ENCODE data around the gene FOXRED2.
A peak's percentile ranks its signal among the peaks of the same experiment; 100 is the strongest.
"Not testable (repeated sequence)": the region's sequence is repeated elsewhere in the genome, so short reads cannot be mapped to it uniquely, and the experiment has no call there.

The FOXRED2 gene

DNA sequence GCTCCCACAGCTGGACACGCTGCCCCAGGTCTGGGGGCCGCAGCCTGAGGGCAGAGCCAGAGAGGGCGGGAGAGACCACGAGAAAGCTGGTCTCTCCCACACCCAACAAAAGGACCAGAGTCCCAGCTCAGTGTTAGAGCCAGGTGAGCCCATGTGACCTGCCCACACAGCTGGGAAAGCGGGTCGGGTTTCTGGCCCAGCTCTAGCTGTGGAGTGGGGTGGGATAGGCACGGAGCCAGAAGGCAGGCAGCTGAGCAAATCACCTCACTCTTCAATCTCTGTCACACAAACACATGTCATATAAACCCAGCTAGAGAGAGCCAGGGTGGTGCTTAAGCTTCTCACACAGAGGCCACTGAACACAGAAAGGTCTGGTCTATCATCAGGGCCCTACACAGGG lies 29.9 kb upstream of the FOXRED2 start:
- no peak for TF ChIP-seq CTCF (IDR thresholded peaks at IDR 0.05; ENCODE audit: control extremely low read depth, extremely low read depth, low read depth, missing control alignments)
- ChIA-PET CTCF (interaction anchor here (1.4 kb wide), 1 partner anchor 10 kb away, joined by 6 read pairs; no protein-coding TSS in a partner anchor), POLR2A (no interaction called here)
- no peak for DNase-seq (ENCODE audit: extremely low spot score)

DNA sequence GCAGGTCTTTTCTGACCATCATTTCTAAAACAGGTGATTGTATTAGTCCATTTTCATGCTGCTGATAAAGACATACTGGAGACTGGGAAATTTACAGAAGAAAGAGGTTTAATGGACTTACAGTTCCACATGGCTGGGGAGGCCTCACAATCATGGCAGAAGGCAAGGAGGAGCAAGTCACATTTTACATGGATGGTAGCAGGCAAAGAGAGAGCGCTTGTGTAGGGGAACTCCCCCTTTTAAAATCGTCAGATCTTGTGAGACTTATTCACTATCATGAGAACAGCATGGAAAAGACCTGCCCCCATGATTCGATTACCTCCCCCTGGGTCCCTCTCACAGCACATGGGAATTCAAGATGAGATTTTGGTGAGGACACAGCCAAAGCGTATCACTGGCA lies 26.5 kb upstream of the FOXRED2 start:
- POLR2A ChIA-PET; DNase-seq (ENCODE audit: extremely low spot score); CTCF ChIA-PET: not testable (repeated sequence)

DNA sequence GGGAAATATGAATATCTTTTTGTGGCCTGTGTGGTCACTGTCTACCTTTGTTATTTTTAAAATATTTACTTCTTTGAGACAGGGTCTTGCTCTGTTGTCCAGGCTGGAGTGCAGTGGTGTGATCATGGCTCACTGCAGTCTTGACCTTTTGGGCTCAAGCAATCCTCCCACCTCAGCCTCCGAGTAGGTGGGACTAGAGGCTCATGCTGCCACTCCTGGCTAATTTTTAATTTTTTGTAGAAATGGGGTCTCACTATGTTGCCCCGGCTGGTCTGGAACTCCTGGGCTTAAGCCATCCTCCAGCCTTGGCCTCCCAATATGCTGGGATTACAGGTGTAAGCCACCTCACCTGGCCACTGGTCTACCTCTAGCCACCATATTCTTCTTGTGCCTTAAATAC lies 25.6 kb upstream of the FOXRED2 start:
- ChIA-PET CTCF (no interaction called here), POLR2A (no interaction called here)
- DNase-seq (ENCODE audit: extremely low spot score), result no peak
- no peak for TF ChIP-seq CTCF (IDR thresholded peaks at IDR 0.05; ENCODE audit: control extremely low read depth, extremely low read depth, low read depth, missing control alignments)

GRCh38 chr22:36528795-36529751 lies 22.2 kb upstream of the FOXRED2 start, which contains the start of gene EIF3D:
TSS of gene EIF3D (minus strand) at chr22:36529166. CDS start at chr22:36526121, 3,045 bp downstream.
- CTCF ChIA-PET, result interaction anchor here (1.0 to 2.8 kb wide), 4 partner anchors 10 to 325 kb away, joined by 3 to 8 read pairs (median 4); no protein-coding TSS in a partner anchor
- peak; percentile 94 for DNase-seq (ENCODE audit: extremely low spot score)
- POLR2A ChIA-PET, result interaction anchor here (0.5 to 1.2 kb wide), 3 partner anchors 14 to 22 kb away, joined by 3 to 6 read pairs (median 3); partner anchors contain the start of gene FOXRED2
- TF ChIP-seq CTCF (IDR thresholded peaks at IDR 0.05; ENCODE audit: control extremely low read depth, extremely low read depth, low read depth, missing control alignments), result peak; percentile 1

DNA sequence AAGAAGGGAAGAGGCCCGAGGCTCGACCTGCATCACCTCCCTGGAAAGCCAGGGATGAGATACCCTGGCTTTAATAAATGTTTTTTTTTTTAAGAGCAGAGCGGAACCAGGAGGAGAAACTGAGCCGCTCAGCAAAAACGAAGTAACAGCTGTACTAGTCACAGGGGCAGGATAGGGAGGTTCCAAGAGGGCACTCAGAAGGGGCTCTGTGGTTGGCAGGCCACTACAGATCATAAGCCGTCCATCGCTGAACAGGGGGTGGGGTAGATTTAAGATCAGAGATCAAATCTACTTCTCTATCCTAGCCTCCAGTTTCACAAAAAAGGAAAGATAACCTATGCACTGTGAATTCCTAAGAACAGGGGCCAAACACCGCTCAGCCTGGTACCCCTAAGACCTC lies 21.5 kb upstream of the FOXRED2 start:
- CTCF ChIA-PET, result interaction anchor here (1.2 to 2.8 kb wide), 2 partner anchors 13 to 17 kb away, joined by 6 to 8 read pairs; no protein-coding TSS in a partner anchor
- POLR2A ChIA-PET, result no interaction called here

DNA sequence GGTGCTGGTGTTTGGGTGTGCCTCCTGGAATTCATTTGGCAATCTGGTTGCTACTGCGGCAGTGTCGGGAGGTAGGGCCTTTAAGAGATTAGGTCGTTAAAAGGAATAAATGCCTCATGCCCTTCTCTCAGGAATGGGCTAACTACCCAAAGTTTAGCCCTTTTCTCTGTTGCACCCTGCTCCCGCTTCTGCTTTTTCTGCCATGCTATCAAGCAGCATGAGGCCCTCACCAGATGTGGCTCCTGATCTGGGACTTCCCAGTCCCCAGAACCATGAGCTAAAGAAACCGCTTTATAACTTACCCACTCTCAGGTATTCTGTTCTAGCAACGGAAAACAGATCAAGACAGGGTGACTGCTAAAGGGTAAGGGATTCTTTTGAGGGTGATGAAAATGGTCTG lies 15.8 kb upstream of the FOXRED2 start:
- ChIA-PET CTCF (interaction anchor here (6.3 kb wide), 1 partner anchor 12 kb away, joined by 31 read pairs; no protein-coding TSS in a partner anchor), POLR2A (interaction anchor here (0.8 kb wide), 1 partner anchor 10 kb away, joined by 3 read pairs; no protein-coding TSS in a partner anchor)
- TF ChIP-seq CTCF (IDR thresholded peaks at IDR 0.05; ENCODE audit: control extremely low read depth, extremely low read depth, low read depth, missing control alignments), result no peak
- DNase-seq (ENCODE audit: extremely low spot score), result no peak

More for the DNA sequence above, 21.5 kb upstream of the FOXRED2 start:
- TF ChIP-seq CTCF (IDR thresholded peaks at IDR 0.05; ENCODE audit: control extremely low read depth, extremely low read depth, low read depth, missing control alignments), result no peak
- DNase-seq (ENCODE audit: extremely low spot score), result no peak

DNA sequence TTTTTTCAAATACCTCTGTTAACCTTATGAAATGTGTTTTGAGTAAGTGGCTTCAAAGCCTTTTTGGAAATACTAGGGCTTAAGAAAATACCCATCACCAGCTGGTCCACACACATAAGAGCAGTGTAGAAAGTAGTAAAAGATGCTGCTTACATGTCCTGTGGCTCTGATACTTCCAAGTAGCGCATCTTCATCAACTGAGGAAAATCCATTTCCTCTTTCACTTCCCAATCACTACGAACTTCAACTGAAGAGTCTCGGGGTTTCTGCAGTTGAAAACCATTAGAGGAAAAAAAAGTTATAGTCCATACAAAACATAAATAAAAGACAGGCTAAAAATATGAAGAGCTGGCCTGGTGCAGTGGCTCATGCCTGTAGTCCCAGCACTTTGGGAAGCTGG lies 13.6 kb upstream of the FOXRED2 start:
- ChIA-PET POLR2A (interaction anchor here (1.9 kb wide), 1 partner anchor 10 kb away, joined by 7 read pairs; no protein-coding TSS in a partner anchor), CTCF (interaction anchor here (6.3 kb wide), 1 partner anchor 10 kb away, joined by 31 read pairs; no protein-coding TSS in a partner anchor)
- no peak for DNase-seq (ENCODE audit: extremely low spot score)

DNA sequence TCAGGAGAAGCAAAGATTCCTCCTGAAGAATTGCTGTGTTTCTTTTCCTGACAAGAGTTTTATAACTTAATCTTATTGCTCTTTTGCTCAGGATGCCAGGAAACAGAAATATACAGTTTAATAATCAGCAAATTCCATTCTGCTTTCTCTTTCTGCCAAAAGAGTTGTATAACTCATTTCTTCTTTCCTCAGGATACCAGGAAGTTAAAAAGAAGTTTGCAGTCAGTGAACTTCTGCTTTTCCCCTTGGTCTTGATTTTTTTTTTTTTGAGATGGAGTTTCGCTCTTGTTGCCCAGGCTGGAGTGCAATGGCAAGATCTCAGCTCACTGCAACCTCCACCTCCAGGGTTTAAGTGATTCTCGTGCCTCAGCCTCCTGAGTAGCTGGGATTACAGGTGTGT lies 13.1 kb upstream of the FOXRED2 start:
- ChIA-PET CTCF (interaction anchor here (6.3 kb wide), 1 partner anchor 10 kb away, joined by 31 read pairs; no protein-coding TSS in a partner anchor), POLR2A (interaction anchor here (1.9 kb wide), 1 partner anchor 9 kb away, joined by 7 read pairs; no protein-coding TSS in a partner anchor)
- not testable (repeated sequence) for DNase-seq (ENCODE audit: extremely low spot score)

More for the DNA sequence above, 13.6 kb upstream of the FOXRED2 start:
- no peak for TF ChIP-seq CTCF (IDR thresholded peaks at IDR 0.05; ENCODE audit: control extremely low read depth, extremely low read depth, low read depth, missing control alignments)

Measured in GM10248 (cell line).